IPS-NIHi7 (cell line): ENCODE measurements around the gene KIF26B.
"Not testable (repeated sequence)": the region's sequence is repeated elsewhere in the genome, so short reads cannot be mapped to it uniquely, and the experiment has no call there.

Experiments
- DNase-seq: peaks from one replicate; pipeline ENCODE4 v3.0.0; 2012; ENCODE audit warnings: mixed read lengths; ENCODE audit errors: extremely low spot score

The KIF26B gene

GRCh38 chr1:245694753-245695195 is 540.0 kb downstream of the KIF26B start:
- no peak for DNase-seq

- no peak for DNase-seq
Observed at GRCh38 chr1:245695211-245695610, 540.4 kb downstream of the KIF26B start.

- DNase-seq = not testable (repeated sequence)
Observed at GRCh38 chr1:245695701-245696100, 540.9 kb downstream of the KIF26B start.

- no peak for DNase-seq
Observed at GRCh38 chr1:245698116-245698515, 543.3 kb downstream of the KIF26B start.

- DNase-seq = no peak
Observed at GRCh38 chr1:245698860-245699259, 544.1 kb downstream of the KIF26B start.

GRCh38 chr1:245700631-245701030 is 545.8 kb downstream of the KIF26B start:
- no peak for DNase-seq

GRCh38 chr1:245701631-245702030 is 546.8 kb downstream of the KIF26B start:
- no peak for DNase-seq

- no peak for DNase-seq
Observed at GRCh38 chr1:245702346-245702745, 547.6 kb downstream of the KIF26B start.

- DNase-seq = no peak
Observed at GRCh38 chr1:245704341-245704740, 549.6 kb downstream of the KIF26B start.

- DNase-seq = no peak
Observed at GRCh38 chr1:245704765-245705164, 550.0 kb downstream of the KIF26B start.

GRCh38 chr1:245707941-245708340 is 553.2 kb downstream of the KIF26B start:
- DNase-seq = no peak

GRCh38 chr1:245710961-245711903 is 556.4 kb downstream of the KIF26B start:
- DNase-seq = peak; percentile 74

- DNase-seq = not testable (repeated sequence)
Observed at GRCh38 chr1:245714027-245714426, 559.2 kb downstream of the KIF26B start.

- DNase-seq = no peak
Observed at GRCh38 chr1:245715291-245715701, 560.5 kb downstream of the KIF26B start.

- peak; percentile 4 for DNase-seq
Observed at GRCh38 chr1:245715970-245716369, 561.2 kb downstream of the KIF26B start.

GRCh38 chr1:245716561-245716960 is 561.8 kb downstream of the KIF26B start:
- DNase-seq = peak; percentile 3

GRCh38 chr1:245717611-245718010 is 562.8 kb downstream of the KIF26B start:
- DNase-seq = no peak

- no peak for DNase-seq
Observed at GRCh38 chr1:245718123-245718522, 563.3 kb downstream of the KIF26B start.

GRCh38 chr1:245718951-245719350 is 564.2 kb downstream of the KIF26B start:
- no peak for DNase-seq

- DNase-seq = no peak
Observed at GRCh38 chr1:245721488-245721887, 566.7 kb downstream of the KIF26B start.

- DNase-seq = not testable (repeated sequence)
Observed at GRCh38 chr1:245728035-245728434, 573.2 kb downstream of the KIF26B start.

GRCh38 chr1:245730801-245731200 is 576.0 kb downstream of the KIF26B start:
- DNase-seq = no peak

GRCh38 chr1:245740336-245740735 is 585.6 kb downstream of the KIF26B start:
- not testable (repeated sequence) for DNase-seq
